ENCODE data around the gene ARNT2.

Gene ARNT2

DNA sequence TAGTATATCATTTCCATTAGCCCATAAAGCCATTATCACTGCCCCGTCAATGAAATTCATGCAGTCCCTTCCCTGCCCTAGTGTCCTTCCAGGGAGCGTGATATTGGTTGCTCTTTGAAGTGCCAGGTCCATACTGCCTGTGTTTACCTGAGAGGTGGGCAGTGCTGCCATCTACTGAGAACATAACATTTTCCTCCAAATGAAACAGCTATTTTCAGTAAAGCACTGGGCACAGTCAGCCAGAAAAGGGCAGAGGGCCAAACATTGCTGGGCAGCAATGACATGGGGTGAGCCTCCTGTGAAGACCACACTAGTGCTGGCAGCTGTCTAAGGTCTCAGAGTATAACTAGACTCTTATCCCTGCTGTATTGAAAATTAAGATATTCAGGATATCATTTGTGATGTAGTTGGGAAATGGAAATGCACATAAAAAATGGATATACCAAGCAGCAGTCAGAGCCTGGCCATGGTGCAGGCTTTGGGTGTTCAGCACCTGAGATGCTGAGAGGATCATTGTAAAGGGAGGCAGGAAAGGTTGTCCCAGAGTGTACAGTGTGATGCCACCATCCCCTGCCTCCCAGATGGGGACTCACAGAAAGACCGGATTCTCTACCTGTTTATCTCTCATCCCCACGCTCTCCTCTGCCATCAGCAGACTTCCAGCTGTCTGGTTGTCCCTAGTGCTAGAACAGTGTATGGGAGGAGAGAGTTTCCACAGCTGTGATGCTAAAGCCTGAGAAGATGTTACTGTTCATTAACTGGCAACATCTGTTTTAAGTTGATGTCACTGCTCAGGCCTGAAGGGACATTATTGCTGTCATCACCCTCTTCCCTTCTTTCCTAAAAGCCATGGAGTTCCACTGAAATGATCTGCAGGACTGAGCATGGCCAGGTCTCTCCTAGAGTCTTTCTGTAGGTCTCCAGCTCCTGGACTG, 108.8 kb downstream of the ARNT2 start:
- DNase-seq (ENCODE audit: insufficient read length, low spot score) (no peak), FAIRE-seq (no peak)
- TF ChIP-seq, protein P1, sequence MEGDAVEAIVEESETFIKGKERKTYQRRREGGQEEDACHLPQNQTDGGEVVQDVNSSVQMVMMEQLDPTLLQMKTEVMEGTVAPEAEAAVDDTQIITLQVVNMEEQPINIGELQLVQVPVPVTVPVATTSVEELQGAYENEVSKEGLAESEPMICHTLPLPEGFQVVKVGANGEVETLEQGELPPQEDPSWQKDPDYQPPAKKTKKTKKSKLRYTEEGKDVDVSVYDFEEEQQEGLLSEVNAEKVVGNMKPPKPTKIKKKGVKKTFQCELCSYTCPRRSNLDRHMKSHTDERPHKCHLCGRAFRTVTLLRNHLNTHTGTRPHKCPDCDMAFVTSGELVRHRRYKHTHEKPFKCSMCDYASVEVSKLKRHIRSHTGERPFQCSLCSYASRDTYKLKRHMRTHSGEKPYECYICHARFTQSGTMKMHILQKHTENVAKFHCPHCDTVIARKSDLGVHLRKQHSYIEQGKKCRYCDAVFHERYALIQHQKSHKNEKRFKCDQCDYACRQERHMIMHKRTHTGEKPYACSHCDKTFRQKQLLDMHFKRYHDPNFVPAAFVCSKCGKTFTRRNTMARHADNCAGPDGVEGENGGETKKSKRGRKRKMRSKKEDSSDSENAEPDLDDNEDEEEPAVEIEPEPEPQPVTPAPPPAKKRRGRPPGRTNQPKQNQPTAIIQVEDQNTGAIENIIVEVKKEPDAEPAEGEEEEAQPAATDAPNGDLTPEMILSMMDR (IDR thresholded peaks at IDR 0.05; ENCODE audit: insufficient read depth, missing control alignments), result peak; percentile 44

DNA sequence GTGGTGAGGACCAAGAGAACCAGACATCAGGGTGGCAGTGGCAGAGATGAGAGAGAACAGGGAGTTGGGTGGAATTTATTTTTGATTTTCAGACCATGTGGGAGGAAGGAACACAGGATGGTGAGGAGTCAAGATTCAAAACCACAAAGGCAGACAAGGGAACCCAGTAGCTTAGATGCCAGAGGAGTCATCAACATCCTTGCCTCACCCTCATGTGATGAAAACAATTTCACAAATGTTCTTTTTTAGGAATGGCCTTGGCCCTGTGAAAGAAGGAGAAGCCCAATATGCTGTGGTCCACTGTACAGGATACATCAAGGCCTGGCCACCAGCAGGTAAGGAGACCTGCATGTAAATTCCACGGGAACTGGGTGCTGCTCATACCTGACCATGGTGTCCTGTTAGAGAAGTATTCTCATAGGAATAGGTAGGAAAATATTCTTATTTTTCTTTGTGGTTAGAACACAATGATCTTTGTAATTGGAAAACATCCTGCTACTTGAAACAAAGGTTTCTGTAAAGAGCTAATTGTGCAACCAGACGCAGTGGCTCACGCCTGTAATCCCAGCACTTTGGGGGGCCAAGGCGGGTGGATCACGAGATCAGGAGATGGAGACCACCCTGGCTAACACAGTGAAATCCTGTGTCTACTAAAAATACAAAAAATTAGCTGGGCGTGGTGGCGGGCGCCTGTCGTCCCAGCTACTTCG, 110.0 kb downstream of the ARNT2 start:
- DNase-seq (ENCODE audit: insufficient read length, low spot score), result no peak

DNA sequence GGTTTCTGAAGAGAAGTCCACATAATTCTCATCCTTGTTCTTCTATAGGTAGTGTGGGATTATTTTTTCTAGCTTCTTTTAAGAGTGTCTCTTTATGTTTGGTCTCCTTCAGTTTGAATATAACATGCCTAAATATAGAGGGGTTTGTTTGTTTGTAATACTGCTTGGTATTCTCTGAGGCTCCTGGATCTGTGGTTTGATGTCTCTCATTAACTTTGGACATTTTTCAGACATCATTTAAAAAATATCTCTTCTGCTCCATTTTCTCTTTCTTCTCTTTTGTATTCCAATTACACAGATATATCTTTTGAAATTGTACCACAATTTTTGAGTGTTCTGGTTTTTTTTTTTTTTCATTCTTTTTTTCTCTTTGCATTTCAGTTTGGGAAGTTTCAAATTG, 113.1 kb downstream of the ARNT2 start:
- FAIRE-seq (no peak), DNase-seq (ENCODE audit: insufficient read length, low spot score) (no peak)
- TF ChIP-seq, protein P1 (IDR thresholded peaks at IDR 0.05; ENCODE audit: insufficient read depth, missing control alignments), result no peak

More for the DNA sequence above, 110.0 kb downstream of the ARNT2 start:
- TF ChIP-seq, protein P1 (IDR thresholded peaks at IDR 0.05; ENCODE audit: insufficient read depth, missing control alignments), result no peak
- no peak for FAIRE-seq

DNA sequence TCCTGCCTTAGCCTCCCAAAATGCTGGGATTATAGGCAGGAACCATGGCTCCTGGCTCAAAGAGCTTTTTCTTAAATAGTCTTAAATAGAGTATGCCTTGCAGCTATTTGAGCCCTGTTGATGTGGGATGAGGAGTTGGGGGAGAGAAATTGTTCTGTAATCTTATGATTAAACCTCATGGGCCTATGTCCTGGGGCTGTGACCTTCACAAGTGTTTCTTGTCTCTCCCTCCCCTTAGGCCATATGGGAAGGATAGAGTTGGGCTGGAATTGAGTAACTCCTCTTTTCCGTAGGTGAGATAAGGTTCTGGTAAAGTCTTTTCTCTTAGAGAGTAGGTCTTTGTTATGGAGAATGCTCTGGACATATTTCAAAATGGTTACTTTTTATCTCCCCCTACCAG, 114.3 kb downstream of the ARNT2 start:
- DNase-seq (ENCODE audit: insufficient read length, low spot score) (no peak), FAIRE-seq (no peak)
- TF ChIP-seq, protein P1 (IDR thresholded peaks at IDR 0.05; ENCODE audit: insufficient read depth, missing control alignments), result no peak

DNA sequence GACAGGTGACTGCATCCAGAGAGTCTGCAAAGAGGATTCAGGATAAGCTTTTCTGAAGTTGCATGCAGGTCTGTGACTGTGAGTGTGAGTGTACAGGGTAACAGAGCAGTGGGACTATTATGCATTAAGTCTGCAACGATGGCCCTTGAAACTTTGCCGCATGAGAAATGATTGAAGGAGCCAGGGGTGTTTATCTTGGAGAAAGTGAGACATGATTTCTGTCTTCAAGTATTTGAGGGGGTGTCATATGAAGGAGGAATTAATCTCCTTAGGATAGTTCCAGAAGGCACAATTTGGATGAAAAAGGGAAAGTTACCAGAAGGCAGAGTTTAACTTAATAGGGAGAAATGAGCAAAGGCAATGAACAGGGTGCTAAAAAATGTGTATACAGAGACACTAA, 119.6 kb downstream of the ARNT2 start:
- FAIRE-seq, result no peak
- TF ChIP-seq, protein P1 (IDR thresholded peaks at IDR 0.05; ENCODE audit: insufficient read depth, missing control alignments), result no peak
- no peak for DNase-seq (ENCODE audit: insufficient read length, low spot score)

DNA sequence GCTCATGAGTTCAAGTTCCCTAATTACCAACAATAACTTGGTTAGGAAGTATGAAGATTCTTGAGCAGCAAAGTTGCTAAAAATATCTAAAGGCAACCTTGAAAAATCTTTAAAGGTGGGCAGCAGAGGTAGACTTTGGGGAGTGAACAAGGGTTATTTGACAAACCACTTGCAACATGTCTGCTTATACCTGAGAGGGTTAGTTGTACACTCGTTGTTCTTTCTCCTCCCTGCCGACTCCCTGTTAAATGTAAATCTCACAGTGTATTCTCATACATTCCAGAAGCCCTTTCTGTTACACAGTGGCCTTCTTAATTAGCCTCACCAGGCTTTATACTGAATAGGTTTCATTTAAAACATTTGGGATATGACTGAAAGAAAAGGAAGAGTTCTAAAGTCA, 121.7 kb downstream of the ARNT2 start:
- FAIRE-seq (no peak), DNase-seq (ENCODE audit: insufficient read length, low spot score) (no peak)
- TF ChIP-seq, protein P1 (IDR thresholded peaks at IDR 0.05; ENCODE audit: insufficient read depth, missing control alignments), result no peak
